ENCODE results near the gene TOR2A. TPM values are rescaled to one million over a fixed set of nuclear protein-coding genes. Genes with fewer than 3 reads are reported as not detected.
A peak's percentile ranks its signal among the peaks of the same experiment; 100 is the strongest.

The TOR2A gene
- total RNA-seq, 4 donors from 2014 or later: 8.9 to 23.1 (median 14.2) TPM

DNA sequence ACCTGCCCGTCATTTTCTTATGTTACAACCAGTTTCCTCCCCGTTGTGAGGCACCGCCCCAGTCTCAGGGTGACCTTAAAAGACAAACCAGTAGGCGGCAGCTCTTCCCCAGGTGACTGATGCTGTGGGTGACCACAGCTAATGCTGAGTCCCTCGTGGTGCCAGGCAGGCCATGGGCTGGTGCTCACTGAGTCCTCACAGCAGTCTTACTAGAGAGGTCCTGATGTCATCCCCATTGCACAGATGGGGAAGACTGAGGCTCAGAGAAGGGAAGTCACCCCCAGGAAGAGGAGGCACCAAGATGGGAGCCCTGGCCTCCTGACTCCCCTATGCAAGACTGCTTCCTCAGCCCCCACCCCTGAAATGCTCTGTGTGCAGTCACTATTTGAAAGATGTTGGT is 27.3 kb downstream of the TOR2A start:
- Histone ChIP-seq H3K4me1 (peaks cover 0 to 9% of the 10 kb centered on the region in 2 donors), H3K4me3 (replicated peaks in 1 of 3) (no peak overlapping the region), H3K27ac (no peak overlapping the region), H3K36me3 (no peaks in the 10 kb centered on the region), H3K9me3 (no peaks in the 10 kb centered on the region), H3K27me3 (no peaks in the 10 kb centered on the region)
- TF ChIP-seq POLR2A (IDR thresholded peaks at IDR 0.05): no peak
- no peak for TF ChIP-seq CTCF (IDR thresholded peaks at IDR 0.05)
- intact Hi-C loops (cut with DNase I): no loop called here
- DNase-seq: no peak
- 59 to 69% methylated on average over 5 of the region's 5 CpGs for WGBS, 2 donors

GRCh38 chr9:127706836-127707241 is 28.3 kb downstream of the TOR2A start, which contains the start of gene CFAP157:
TSS of gene CFAP157 (plus strand) at chr9:127706988. CDS start at chr9:127707032, 44 bp downstream.
- no peak within 1 kb of the TSS for H3K4me3 ChIP-seq (replicated peaks in 1 of 3)
- TF ChIP-seq CTCF (IDR thresholded peaks at IDR 0.05) (no peak), POLR2A (IDR thresholded peaks at IDR 0.05) (no peak)
- peak within 1 kb of the TSS in 1 of 3 donors; percentile 41 for H3K27ac ChIP-seq
- WGBS, 2 donors: 64 to 71% methylated on average over 10 to 11 of the region's 11 CpGs
- DNase-seq: no peak
- H3K27me3 ChIP-seq: no peaks in the 10 kb centered on the region
- no peaks in the 10 kb centered on the region for H3K36me3 ChIP-seq
- H3K4me1 ChIP-seq: peaks cover 2 to 10% of the 10 kb centered on the region in 2 donors
- intact Hi-C loops (cut with DNase I): no loop called here
- no peaks in the 10 kb centered on the region for H3K9me3 ChIP-seq

GRCh38 chr9:127705577-127706379 is 29.3 kb downstream of the TOR2A start:
- Histone ChIP-seq H3K27ac (peak overlapping the region in 2 of 3 donors; percentile 29 to 41), H3K4me1 (peaks cover 12 to 20% of the 10 kb centered on the region in 2 donors), H3K27me3 (no peaks in the 10 kb centered on the region), H3K36me3 (no peaks in the 10 kb centered on the region), H3K9me3 (no peaks in the 10 kb centered on the region), H3K4me3 (replicated peaks in 1 of 3) (no peak overlapping the region)
- WGBS, 2 donors: 59 to 69% methylated on average over 8 to 9 of the region's 12 CpGs
- no peak for TF ChIP-seq CTCF (IDR thresholded peaks at IDR 0.05)
- no peak for TF ChIP-seq POLR2A (IDR thresholded peaks at IDR 0.05)
- intact Hi-C loops (cut with DNase I): no loop called here
- peak; percentile 72 to 78 for DNase-seq

GRCh38 chr9:127703289-127703946 is 31.7 kb downstream of the TOR2A start:
- intact Hi-C loops (cut with DNase I): no loop called here
- H3K36me3 ChIP-seq: no peaks in the 10 kb centered on the region
- 75 to 80% methylated on average over 5 to 9 of the region's 9 CpGs for WGBS, 2 donors

More at GRCh38 chr9:127703289-127703946, 31.7 kb downstream of the TOR2A start:
- Histone ChIP-seq H3K27me3 (no peaks in the 10 kb centered on the region), H3K4me1 (peaks cover 28 to 40% of the 10 kb centered on the region in 2 donors), H3K27ac (no peak overlapping the region), H3K4me3 (replicated peaks in 1 of 3) (no peak overlapping the region), H3K9me3 (no peaks in the 10 kb centered on the region)
- TF ChIP-seq POLR2A (IDR thresholded peaks at IDR 0.05) (no peak), CTCF (IDR thresholded peaks at IDR 0.05) (no peak)
- DNase-seq: no peak

Data from thyroid gland (tissue), 4 donors.